Adipocyte (in vitro differentiated cells): ENCODE data around the gene HMCN2.

Source experiments
- DNase-seq: peaks from one replicate; pipeline ENCODE4 v3.0.0-alpha.2; 2015; ENCODE audit warnings: low read depth
- H3K27me3 ChIP-seq: replicated peaks from 2 replicates; pipeline ENCODE4 v1.7.0; 2013; ENCODE audit warnings: mild to moderate bottlenecking, low read length, moderate library complexity; ENCODE audit not compliant: control insufficient read depth, insufficient read depth
- H3K36me3 ChIP-seq: 2 replicates; pipeline ENCODE4 v1.7.0; 2013; ENCODE audit warnings: low read length, mild to moderate bottlenecking, moderate library complexity; ENCODE audit not compliant: control insufficient read depth, insufficient read depth, severe bottlenecking
- H3K4me1 ChIP-seq: 2 replicates; pipeline ENCODE4 v1.7.0; 2013; ENCODE audit warnings: mild to moderate bottlenecking, low read length, moderate library complexity; ENCODE audit not compliant: control insufficient read depth, insufficient read depth
- H3K4me3 ChIP-seq: 2 replicates; pipeline ENCODE4 v1.7.0; 2013; ENCODE audit warnings: mild to moderate bottlenecking, low read length, moderate library complexity
- H3K9ac ChIP-seq: 2 replicates; pipeline ENCODE4 v1.7.0; 2013; ENCODE audit warnings: mild to moderate bottlenecking, low read length, moderate library complexity
- H3K9me3 ChIP-seq: 2 replicates; pipeline ENCODE4 v1.7.0; 2013; ENCODE audit warnings: mild to moderate bottlenecking, low read length, moderate library complexity; ENCODE audit not compliant: control insufficient read depth

HMCN2 gene

DNA sequence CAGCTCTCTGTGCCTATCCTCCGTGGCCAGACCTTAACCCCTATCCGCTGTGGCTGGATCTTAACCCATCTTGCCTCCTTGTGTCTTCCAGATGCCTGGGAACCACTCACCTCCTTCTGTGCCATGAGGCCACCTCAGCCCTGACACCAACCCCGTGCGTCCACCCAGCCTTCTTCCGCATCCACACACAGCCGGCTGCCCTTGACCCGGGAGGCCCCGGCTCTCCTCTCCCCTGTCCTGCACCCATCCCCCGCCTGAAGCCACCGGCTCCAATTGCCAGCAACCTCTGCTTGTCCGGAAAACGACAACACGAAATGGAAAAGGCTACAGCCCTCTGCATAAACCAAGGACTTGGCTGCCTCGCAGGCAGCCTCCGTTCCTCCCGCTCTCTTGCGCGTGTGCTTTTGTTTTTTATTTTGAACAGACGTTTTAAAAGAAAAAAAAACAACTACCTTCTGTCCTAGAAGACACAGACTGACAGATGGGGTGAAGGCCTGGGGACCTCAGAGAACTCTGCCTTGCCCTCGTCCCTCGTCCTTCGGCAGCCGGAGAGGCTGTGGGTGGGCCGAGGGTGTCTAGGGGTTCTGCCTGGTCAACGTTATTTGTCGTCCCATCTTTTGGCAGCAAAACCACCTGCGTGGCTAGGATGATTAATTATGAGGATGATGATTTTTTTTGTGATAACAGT lies 32.5 kb upstream of the HMCN2 start:
- peaks cover 13% of the 10 kb centered on the region for H3K36me3 ChIP-seq
- no peak overlapping the region for H3K9ac ChIP-seq
- no peak for DNase-seq

DNA sequence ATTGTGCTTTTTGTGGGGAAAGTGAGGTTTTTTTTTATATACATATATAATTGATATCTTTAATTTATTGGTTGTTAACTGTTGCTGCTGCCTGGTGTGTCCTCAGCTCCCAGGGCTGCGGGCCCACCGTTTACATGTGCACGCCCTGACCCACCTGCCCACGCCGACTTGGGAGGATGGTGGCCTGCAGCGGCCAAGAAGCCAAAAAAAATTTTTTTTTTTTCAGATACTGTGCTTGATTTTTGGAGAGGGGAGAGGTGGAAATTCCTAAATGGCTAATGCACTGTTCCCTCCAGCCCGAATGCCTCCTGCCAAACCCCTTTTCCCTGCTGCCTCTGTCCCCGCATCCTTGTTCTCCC lies 32.0 kb upstream of the HMCN2 start:
- peaks cover 13% of the 10 kb centered on the region for H3K36me3 ChIP-seq

More for the DNA sequence above, 32.5 kb upstream of the HMCN2 start:
- Histone ChIP-seq H3K27me3 (no peaks in the 10 kb centered on the region), H3K9me3 (peaks cover 1% of the 10 kb centered on the region), H3K4me1 (peaks cover 3% of the 10 kb centered on the region), H3K4me3 (no peak overlapping the region)

DNA sequence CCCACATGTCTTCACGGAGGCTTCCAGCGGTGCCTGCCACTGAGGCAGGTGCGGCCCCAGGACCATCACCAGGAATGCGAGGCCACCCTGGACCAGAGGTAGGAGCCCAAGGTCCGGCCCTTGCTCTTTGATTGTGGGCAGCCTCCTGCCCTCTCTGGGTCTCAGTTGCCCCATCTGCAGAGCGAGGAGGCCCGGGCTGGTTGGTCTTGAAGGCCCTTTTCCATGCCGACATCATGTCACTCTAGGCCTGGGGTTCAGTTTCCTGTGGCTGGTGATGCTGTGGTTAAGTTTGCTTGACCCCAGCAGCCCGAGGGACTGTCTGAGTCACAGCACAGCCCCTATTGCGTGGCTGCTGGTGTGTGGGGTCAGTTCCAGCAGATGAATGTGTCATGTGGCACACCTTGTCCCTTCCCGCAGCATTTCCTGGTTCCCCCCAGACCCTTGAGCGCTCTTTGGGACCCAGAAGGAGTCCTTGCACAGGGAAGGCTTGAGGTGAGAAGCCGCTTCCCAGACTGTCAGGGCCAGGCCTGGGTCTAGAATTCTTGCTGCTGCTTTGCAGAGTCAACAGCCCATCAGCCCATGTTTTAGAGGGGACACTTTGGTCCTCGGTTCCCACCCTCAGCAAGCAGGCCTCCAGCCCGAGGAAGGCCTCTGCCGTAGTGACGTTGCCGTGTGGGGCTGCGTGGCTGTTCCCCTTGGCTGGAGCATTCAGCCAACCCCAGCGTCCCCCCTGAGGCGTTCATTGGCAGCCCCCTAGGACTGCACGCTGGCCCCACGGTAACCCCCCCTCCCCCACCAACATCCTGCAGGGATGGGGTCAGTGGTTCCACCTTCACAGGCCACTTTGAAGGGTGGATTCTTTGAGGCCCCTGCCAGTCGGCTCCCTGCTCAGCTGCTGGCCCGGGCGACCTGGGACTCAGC lies 31.0 kb upstream of the HMCN2 start:
- Histone ChIP-seq H3K9ac (no peak overlapping the region), H3K4me1 (peaks cover 3% of the 10 kb centered on the region), H3K4me3 (no peak overlapping the region), H3K36me3 (peaks cover 10% of the 10 kb centered on the region), H3K9me3 (no peaks in the 10 kb centered on the region), H3K27me3 (no peaks in the 10 kb centered on the region)
- no peak for DNase-seq

More for the DNA sequence above, 32.0 kb upstream of the HMCN2 start:
- Histone ChIP-seq H3K4me1 (peaks cover 3% of the 10 kb centered on the region), H3K9me3 (no peaks in the 10 kb centered on the region), H3K27me3 (no peaks in the 10 kb centered on the region), H3K9ac (no peak overlapping the region), H3K4me3 (no peak overlapping the region)
- DNase-seq: no peak

DNA sequence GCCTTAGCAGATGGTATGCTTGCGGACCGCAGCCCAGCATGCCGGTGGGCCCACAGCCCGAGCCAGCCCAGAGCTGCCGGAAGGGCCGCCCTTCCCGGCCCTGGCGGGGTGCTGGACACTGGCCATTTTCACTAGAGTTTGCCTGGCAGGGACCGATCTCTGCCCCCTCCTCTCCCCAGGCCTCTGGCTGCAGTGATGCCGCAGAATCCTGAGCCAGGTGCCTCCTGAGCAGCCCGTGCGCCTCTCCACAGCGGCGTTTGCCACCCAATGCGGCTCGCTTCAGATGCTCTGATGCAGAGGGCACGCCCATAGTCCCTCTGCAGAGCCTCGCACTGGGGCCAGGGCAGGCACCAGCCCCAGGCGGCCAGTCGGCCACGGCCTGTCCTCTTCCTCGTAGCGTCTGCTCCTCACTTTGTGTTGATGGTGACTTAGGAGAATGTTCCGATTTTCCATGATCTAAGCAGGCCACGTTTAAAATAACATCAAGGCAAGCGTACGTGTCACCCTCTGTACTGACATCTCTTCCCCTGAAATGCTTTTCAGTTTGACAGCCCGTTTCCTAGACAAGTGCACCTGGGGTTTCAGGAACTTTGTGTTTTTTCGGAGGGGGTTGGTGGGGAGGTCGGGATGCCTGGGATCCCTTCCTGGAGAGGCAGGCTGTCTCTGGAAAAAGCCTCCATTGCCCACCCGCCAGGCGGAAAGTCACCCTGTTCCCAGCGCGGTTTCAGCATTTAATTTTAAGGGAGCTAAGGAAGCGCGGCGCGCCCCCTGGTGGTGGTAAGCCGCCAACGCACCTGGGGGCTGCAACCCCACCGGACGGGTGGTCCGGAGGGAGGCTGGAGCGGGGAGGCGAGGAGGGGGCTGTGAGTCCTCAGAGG lies 29.8 kb upstream of the HMCN2 start:
- H3K4me1 ChIP-seq: peaks cover 9% of the 10 kb centered on the region
- H3K9me3 ChIP-seq: no peaks in the 10 kb centered on the region
- H3K36me3 ChIP-seq: peaks cover 7% of the 10 kb centered on the region
- DNase-seq: peak; percentile 81
- no peak overlapping the region for H3K9ac ChIP-seq
- no peaks in the 10 kb centered on the region for H3K27me3 ChIP-seq
- H3K4me3 ChIP-seq: no peak overlapping the region

DNA sequence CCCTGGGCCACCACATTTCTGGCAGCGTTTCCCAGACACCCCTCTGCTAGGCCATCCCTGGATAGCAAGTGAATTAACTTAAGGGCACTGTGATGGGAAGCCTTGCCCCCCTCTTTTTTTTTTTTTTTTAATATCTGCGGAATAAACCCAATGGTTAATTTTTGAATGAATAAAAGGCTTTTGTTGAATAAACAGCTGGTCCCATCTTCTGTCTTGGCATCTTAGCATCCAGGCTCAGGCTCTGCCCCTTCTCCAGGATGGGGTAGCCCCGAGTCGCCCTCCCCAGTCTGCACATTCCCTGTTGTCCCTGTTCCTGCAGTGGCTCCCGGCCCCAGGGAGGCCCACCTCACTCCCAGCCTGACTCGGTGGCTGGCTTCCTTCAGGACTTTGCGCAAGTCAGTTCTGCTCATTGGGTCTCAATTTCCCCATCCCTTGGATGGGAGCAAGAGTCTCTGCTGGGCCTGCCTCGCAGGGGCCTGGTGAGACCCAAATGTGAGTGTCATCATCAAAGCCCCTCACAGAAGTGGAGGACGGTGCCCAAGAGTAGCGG lies 29.0 kb upstream of the HMCN2 start:
- H3K27me3 ChIP-seq: no peaks in the 10 kb centered on the region
- no peak overlapping the region for H3K4me3 ChIP-seq
- no peak overlapping the region for H3K9ac ChIP-seq
- peaks cover 7% of the 10 kb centered on the region for H3K36me3 ChIP-seq
- H3K4me1 ChIP-seq: peaks cover 9% of the 10 kb centered on the region
- DNase-seq: no peak
- no peaks in the 10 kb centered on the region for H3K9me3 ChIP-seq

DNA sequence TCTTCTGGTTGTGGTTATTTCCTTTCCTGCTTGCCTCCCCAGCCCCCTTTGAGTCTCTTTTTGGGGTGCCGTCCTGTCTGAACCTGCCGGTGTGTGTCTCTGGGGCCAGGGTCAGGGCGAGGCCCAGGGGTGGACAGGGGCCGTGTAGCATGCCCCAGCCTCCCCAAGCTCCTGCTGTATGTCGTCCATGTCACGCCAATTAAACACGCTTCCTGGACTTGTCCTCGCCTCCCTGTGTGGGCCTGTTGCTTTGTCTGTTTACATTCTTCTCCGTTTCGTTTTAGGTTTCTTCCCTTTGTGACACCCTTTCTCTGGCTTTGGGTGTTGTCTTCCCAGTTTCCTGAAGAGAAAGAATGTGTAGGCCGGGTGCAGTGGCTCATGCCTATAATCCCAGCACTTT lies 28.5 kb upstream of the HMCN2 start:
- Histone ChIP-seq H3K9ac (no peak overlapping the region), H3K27me3 (no peaks in the 10 kb centered on the region), H3K9me3 (no peaks in the 10 kb centered on the region), H3K36me3 (peaks cover 6% of the 10 kb centered on the region), H3K4me3 (no peak overlapping the region), H3K4me1 (peaks cover 9% of the 10 kb centered on the region)
- DNase-seq: peak; percentile 12

DNA sequence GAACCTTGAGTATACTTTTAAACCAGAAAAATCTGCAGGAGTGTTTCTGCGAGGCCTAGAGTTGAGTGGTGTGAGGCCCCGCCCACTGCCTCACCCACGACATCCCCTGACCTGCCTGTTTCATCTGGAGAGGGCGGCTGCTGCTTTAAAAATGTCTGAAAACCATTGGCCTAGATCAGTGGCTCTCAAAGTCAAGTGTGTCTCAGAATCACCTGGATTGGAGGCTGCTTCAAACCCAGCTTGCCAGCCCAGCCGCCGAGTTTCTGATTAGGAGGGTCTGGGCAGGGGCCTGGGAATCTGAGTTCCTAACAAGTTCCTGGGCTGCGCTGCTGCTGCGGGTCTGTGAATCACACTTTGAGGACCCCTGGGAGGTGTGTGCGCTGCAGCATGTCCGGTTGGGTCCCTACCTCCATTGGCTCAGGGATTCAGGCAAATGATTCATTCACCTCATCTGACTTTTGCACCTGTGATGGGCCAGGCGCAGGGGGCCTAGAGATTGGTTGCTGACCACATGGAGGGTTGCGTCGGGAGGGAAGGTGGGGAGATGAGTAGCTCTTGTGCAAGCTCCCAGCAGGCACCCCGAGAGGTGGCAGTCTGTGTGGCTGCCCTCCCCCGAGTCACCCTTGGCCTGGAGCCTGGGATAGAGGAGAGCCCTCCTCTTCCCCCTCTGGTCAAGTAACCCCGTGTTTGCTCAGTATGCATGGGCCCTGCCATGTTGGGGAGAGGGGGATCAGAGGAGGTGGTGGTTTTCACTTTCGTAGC lies 27.6 kb upstream of the HMCN2 start:
- DNase-seq: no peak
- H3K27me3 ChIP-seq: no peaks in the 10 kb centered on the region
- H3K9me3 ChIP-seq: no peaks in the 10 kb centered on the region
- peaks cover 9% of the 10 kb centered on the region for H3K4me1 ChIP-seq
- no peak overlapping the region for H3K9ac ChIP-seq
- no peak overlapping the region for H3K4me3 ChIP-seq
- peaks cover 4% of the 10 kb centered on the region for H3K36me3 ChIP-seq

DNA sequence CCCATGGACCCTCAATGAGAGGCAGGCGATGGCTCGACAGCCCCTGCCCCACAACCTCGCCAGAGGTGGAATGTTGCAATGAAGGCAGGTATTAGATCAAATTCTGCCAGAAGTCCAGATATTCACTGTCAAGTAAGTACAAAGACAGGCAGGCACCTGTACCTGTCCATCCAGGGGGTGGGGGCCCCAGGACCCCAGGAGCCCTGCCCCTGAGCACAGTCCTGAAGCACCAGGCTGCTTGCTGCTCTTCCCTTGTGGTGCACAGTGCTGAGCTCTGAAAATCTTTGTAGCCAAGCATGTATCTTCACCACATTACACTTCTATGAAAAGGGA lies 26.2 kb upstream of the HMCN2 start:
- Histone ChIP-seq H3K9me3 (no peaks in the 10 kb centered on the region), H3K36me3 (no peaks in the 10 kb centered on the region), H3K4me3 (no peak overlapping the region), H3K9ac (no peak overlapping the region), H3K4me1 (peaks cover 9% of the 10 kb centered on the region), H3K27me3 (no peaks in the 10 kb centered on the region)
- DNase-seq: no peak

DNA sequence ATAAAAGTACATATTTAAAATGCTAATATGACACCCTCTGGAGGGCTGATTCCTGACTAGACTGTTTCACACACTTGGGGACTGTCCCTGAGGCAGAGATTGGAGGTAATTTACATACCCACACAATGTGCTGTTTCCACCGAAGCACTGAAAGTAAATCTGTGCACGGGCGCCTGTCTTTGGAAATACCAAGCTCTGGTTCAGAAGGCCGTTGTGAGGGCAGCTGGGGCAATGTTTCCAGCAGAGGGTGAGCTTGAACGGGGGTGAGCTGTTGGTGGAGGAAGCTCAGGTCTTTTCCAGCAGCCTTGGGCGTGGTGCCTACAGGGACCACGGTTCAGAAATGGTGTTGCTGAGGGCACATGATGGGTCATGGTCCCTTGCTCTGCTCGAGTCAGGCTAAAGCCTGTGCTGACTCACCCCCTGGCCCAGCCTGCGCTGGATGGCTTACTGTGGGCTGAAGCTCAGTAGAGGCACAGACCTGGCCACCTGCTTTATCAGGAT lies 25.8 kb upstream of the HMCN2 start:
- H3K27me3 ChIP-seq: no peaks in the 10 kb centered on the region
- no peaks in the 10 kb centered on the region for H3K9me3 ChIP-seq
- H3K4me1 ChIP-seq: peaks cover 5% of the 10 kb centered on the region
- no peak overlapping the region for H3K4me3 ChIP-seq
- no peaks in the 10 kb centered on the region for H3K36me3 ChIP-seq
- no peak overlapping the region for H3K9ac ChIP-seq
- no peak for DNase-seq

DNA sequence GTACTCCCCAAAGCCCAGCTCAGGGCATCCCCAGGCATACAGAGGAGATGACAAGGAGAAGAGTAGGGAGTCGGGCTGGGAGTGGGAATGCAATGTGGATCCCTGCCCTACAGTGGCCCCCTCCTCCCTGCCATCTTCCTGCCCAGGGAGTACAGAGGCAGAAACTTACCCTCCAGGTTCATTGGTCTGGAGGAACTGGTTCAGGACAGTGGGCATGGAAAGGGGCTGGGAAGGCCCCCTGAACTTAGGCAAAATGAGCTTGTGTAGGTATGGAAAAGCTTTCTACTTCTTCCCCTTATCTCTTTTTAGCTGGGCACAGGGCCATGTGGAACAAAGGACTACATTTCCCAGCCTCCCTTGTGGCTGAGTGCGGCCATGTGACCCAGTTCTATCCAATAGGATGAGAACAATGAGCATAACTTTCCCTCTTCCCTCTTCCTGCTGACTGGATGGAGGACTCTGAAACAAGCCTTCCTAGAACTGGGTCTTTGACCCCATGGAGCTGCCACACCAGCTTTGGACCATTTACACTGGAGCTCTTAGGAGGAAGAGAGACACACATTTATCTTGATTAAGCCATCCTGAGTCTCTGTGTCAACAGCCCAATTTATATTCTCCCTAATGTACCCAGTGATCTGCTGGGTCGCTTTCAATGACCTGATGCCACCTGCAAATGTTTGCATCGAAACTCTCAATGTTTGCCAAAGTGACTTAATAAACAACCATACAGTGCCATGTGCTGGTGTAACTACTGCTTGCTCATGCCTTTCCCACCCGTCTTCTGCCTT lies 25.0 kb upstream of the HMCN2 start:
- peak; percentile 80 for DNase-seq
- Histone ChIP-seq H3K27me3 (no peaks in the 10 kb centered on the region), H3K9ac (no peak overlapping the region), H3K36me3 (no peaks in the 10 kb centered on the region), H3K4me1 (peaks cover 5% of the 10 kb centered on the region), H3K9me3 (no peaks in the 10 kb centered on the region), H3K4me3 (no peak overlapping the region)
